GM18519 (cell line): ENCODE data around the gene TMEM97.

Source experiments
- ATAC-seq: cut with Tn5 transposase; IDR thresholded peaks from one replicate; pipeline ENCODE4 v1.9.1; 2021; ENCODE audit warnings: mild to moderate bottlenecking, moderate library complexity; ENCODE audit not compliant: unreplicated experiment, low FRiP score

TMEM97 gene

GRCh38 chr17:28315846-28316705, 2.9 kb upstream of the TMEM97 start:
- no peak for ATAC-seq

GRCh38 chr17:28317099-28317965, 1.7 kb upstream of the TMEM97 start:
- ATAC-seq = no peak

GRCh38 chr17:28317966-28318758, 838 bp upstream of the TMEM97 start:
- ATAC-seq = peak; percentile 7

- ATAC-seq = no peak
Observed at GRCh38 chr17:28319598-28319935, 567 bp downstream of the TMEM97 start.

GRCh38 chr17:28320215-28321061, 1.4 kb downstream of the TMEM97 start:
- no peak for ATAC-seq

GRCh38 chr17:28324267-28324745, 5.3 kb downstream of the TMEM97 start:
- ATAC-seq = no peak

GRCh38 chr17:28324781-28325180, 5.8 kb downstream of the TMEM97 start:
- ATAC-seq = no peak

- ATAC-seq = no peak
Observed at GRCh38 chr17:28325211-28325610, 6.2 kb downstream of the TMEM97 start.

- ATAC-seq = no peak
Observed at GRCh38 chr17:28326114-28326513, 7.1 kb downstream of the TMEM97 start.

- ATAC-seq = peak; percentile 59
Observed at GRCh38 chr17:28327031-28327607, 8.1 kb downstream of the TMEM97 start.

- no peak for ATAC-seq
Observed at GRCh38 chr17:28327709-28328108, 8.7 kb downstream of the TMEM97 start.

- no peak for ATAC-seq
Observed at GRCh38 chr17:28328325-28328724, 9.3 kb downstream of the TMEM97 start.

- no peak for ATAC-seq
Observed at GRCh38 chr17:28330671-28331070, 11.7 kb downstream of the TMEM97 start.

GRCh38 chr17:28331891-28332420, 13.0 kb downstream of the TMEM97 start:
- no peak for ATAC-seq

- ATAC-seq = no peak
Observed at GRCh38 chr17:28333083-28333746, 14.2 kb downstream of the TMEM97 start.

- no peak for ATAC-seq
Observed at GRCh38 chr17:28334171-28334570, 15.2 kb downstream of the TMEM97 start.

- no peak for ATAC-seq
Observed at GRCh38 chr17:28334666-28335200, 15.7 kb downstream of the TMEM97 start.

GRCh38 chr17:28335201-28335958, 16.4 kb downstream of the TMEM97 start, which contains the start of the genes IFT20 and TNFAIP1:
TSS of gene IFT20 (minus strand) at chr17:28335472. CDS start at chr17:28331985, 3,487 bp downstream.
TSS of gene TNFAIP1 (plus strand) at chr17:28335761. CDS start at chr17:28339522, 3,761 bp downstream.
- ATAC-seq = peak; percentile 94
